SK-N-SH treated with all-trans-retinoic acid at 6 μM for 48 hours (cell line): Measurements from ENCODE around the gene OMP.

Source experiments
- ATAC-seq: fragments of 200-7000 bp; cut with Tn5 transposase; 3 replicates; pipeline ENCODE4 v1.9.1; 2020; ENCODE audit warnings: mild to moderate bottlenecking, moderate library complexity
- BACH2 ChIP-seq: fragments of 250-450 bp; sonication (Bioruptor Pico); IDR thresholded peaks from 2 replicates; pipeline ENCODE4 v1.9.0; 2021; ENCODE audit warnings: mild to moderate bottlenecking, borderline replicate concordance
- CREB5 ChIP-seq: fragments of 250-450 bp; sonication (Bioruptor Pico); IDR thresholded peaks from 2 replicates; pipeline ENCODE4 v1.5.1; 2020; ENCODE audit warnings: low read depth, mild to moderate bottlenecking, moderate library complexity
- CSRNP3 ChIP-seq: fragments of 250-450 bp; sonication (Bioruptor Pico); IDR thresholded peaks from 2 replicates; pipeline ENCODE4 v1.5.1; 2021; ENCODE audit warnings: mild to moderate bottlenecking, moderate library complexity
- ESRRG ChIP-seq: fragments of 250-450 bp; sonication (Bioruptor Pico); IDR thresholded peaks from 2 replicates; pipeline ENCODE4 v1.6.1; 2021; ENCODE audit warnings: mild to moderate bottlenecking
- GLIS3 ChIP-seq: fragments of 250-450 bp; sonication (Bioruptor Pico); IDR thresholded peaks from 2 replicates; pipeline ENCODE4 v1.5.0; 2020; ENCODE audit warnings: mild to moderate bottlenecking, moderate library complexity
- ISL1 ChIP-seq: fragments of 250-450 bp; sonication (Bioruptor Pico); IDR thresholded peaks from 2 replicates; pipeline ENCODE4 v2.1.2; 2022; ENCODE audit warnings: mild to moderate bottlenecking, moderate library complexity
- OSR1 ChIP-seq: fragments of 250-450 bp; sonication (Bioruptor Pico); IDR thresholded peaks from 2 replicates; pipeline ENCODE4 v1.8.0; 2022; ENCODE audit warnings: moderate library complexity, mild to moderate bottlenecking, inconsistent platforms
- PATZ1 ChIP-seq: fragments of 250-450 bp; sonication (Bioruptor Pico); IDR thresholded peaks from 2 replicates; pipeline ENCODE4 v1.8.0; 2020; ENCODE audit warnings: mild to moderate bottlenecking, moderate library complexity, borderline replicate concordance
- POU6F1 ChIP-seq: fragments of 250-450 bp; sonication (Bioruptor Pico); IDR thresholded peaks from 2 replicates; pipeline ENCODE4 v1.8.0; 2021; ENCODE audit warnings: low read depth, mild to moderate bottlenecking, moderate library complexity, borderline replicate concordance
- PPARA ChIP-seq: fragments of 250-450 bp; sonication (Bioruptor Pico); IDR thresholded peaks from 2 replicates; pipeline ENCODE4 v1.5.0; 2020; ENCODE audit warnings: mild to moderate bottlenecking, borderline replicate concordance
- SNAI2 ChIP-seq: fragments of 250-450 bp; sonication (Bioruptor Pico); IDR thresholded peaks from 2 replicates; pipeline ENCODE4 v1.5.0; 2020; ENCODE audit warnings: mild to moderate bottlenecking, moderate library complexity
- TCF4 ChIP-seq: fragments of 250-450 bp; sonication (Bioruptor Pico); IDR thresholded peaks from 2 replicates; pipeline ENCODE4 v1.8.0; 2021; ENCODE audit warnings: mild to moderate bottlenecking, moderate library complexity, borderline replicate concordance
- TOX ChIP-seq: fragments of 250-450 bp; sonication (Bioruptor Pico); IDR thresholded peaks from 2 replicates; pipeline ENCODE4 v1.8.0; 2021; ENCODE audit warnings: mild to moderate bottlenecking, moderate library complexity, borderline replicate concordance
- TSHZ2 ChIP-seq: fragments of 250-450 bp; sonication (Bioruptor Pico); IDR thresholded peaks from 2 replicates; pipeline ENCODE4 v1.5.0; 2020; ENCODE audit warnings: mild to moderate bottlenecking, moderate library complexity
- ZC3H10 ChIP-seq: fragments of 250-450 bp; sonication (Bioruptor Pico); IDR thresholded peaks from 2 replicates; pipeline ENCODE4 v1.5.1; 2021; ENCODE audit warnings: mild to moderate bottlenecking, moderate library complexity
- ZNF565 ChIP-seq: fragments of 450-650 bp; formaldehyde crosslinking; conservative IDR thresholded peaks from 2 replicates; pipeline ENCODE4 v1.5.0; 2020; ENCODE audit warnings: low read depth, mild to moderate bottlenecking, moderate library complexity
- ZNF70 ChIP-seq: fragments of 450-650 bp; formaldehyde crosslinking; IDR thresholded peaks from 2 replicates; pipeline ENCODE4 v1.5.0; 2020; ENCODE audit warnings: mild to moderate bottlenecking, moderate library complexity
- ZNF8 ChIP-seq: fragments of 450-650 bp; formaldehyde crosslinking; IDR thresholded peaks from 2 replicates; pipeline ENCODE4 v1.5.0; 2020; ENCODE audit warnings: mild to moderate bottlenecking, moderate library complexity

OMP gene

GRCh38 chr11:77093056-77093891 lies 9.4 kb upstream of the OMP start:
- ATAC-seq = no peak
- TF ChIP-seq TSHZ2 (no peak), PPARA (CRISPR knock-in tag) (no peak), SNAI2 (CRISPR knock-in tag) (no peak), ESRRG (CRISPR knock-in tag) (no peak), CSRNP3 (CRISPR knock-in tag) (no peak), ZC3H10 (CRISPR knock-in tag) (no peak), PATZ1 (CRISPR knock-in tag) (no peak), ZNF70 (CRISPR knock-in tag) (no peak), ZNF8 (CRISPR knock-in tag) (no peak), OSR1 (no peak), ZNF565 (CRISPR knock-in tag) (no peak), CREB5 (CRISPR knock-in tag) (no peak), TCF4 (CRISPR knock-in tag) (no peak)

- ATAC-seq = no peak
- TF ChIP-seq ISL1 (no peak), GLIS3 (CRISPR knock-in tag) (no peak), CREB5 (CRISPR knock-in tag) (no peak), ZNF8 (CRISPR knock-in tag) (no peak), BACH2 (no peak), TOX (CRISPR knock-in tag) (no peak), PATZ1 (CRISPR knock-in tag) (no peak), ZNF565 (CRISPR knock-in tag) (no peak), ZC3H10 (CRISPR knock-in tag) (no peak), POU6F1 (no peak)
Observed at GRCh38 chr11:77093987-77094840, 8.4 kb upstream of the OMP start.
